GM13977 (cell line): ENCODE measurements around the gene PRUNE2.

Experiments used
- DNase-seq: peaks from one replicate; pipeline ENCODE4 v3.0.0; 2012; ENCODE audit warnings: low spot score
- in situ Hi-C: fragments of 300-500 bp; cut with MboI; formaldehyde crosslinking; loops from one replicate; pipeline ENCODE4 v1.12.0; 2022; ENCODE audit warnings: low sequenced_read_pairs, low pct_unique_long_range_greater_than_20kb, mixed read lengths, inconsistent platforms; ENCODE audit not compliant: unreplicated experiment
- TF ChIP-seq, protein P1 (sequence below): IDR thresholded peaks from 2 replicates; pipeline ENCODE4 v1.5.1; 2012; ENCODE audit warnings: mild to moderate bottlenecking, control low read depth; ENCODE audit not compliant: insufficient read depth; ENCODE audit errors: extremely low read depth, missing control alignments

The PRUNE2 gene

GRCh38 chr9:76800901-76801300, 105.0 kb downstream of the PRUNE2 start:
- in situ Hi-C loops, result loop anchor here (25.0 kb wide), 2 partner anchors 186 to 336 kb away; no protein-coding TSS in a partner anchor
- no peak for DNase-seq
- TF ChIP-seq, protein P1, sequence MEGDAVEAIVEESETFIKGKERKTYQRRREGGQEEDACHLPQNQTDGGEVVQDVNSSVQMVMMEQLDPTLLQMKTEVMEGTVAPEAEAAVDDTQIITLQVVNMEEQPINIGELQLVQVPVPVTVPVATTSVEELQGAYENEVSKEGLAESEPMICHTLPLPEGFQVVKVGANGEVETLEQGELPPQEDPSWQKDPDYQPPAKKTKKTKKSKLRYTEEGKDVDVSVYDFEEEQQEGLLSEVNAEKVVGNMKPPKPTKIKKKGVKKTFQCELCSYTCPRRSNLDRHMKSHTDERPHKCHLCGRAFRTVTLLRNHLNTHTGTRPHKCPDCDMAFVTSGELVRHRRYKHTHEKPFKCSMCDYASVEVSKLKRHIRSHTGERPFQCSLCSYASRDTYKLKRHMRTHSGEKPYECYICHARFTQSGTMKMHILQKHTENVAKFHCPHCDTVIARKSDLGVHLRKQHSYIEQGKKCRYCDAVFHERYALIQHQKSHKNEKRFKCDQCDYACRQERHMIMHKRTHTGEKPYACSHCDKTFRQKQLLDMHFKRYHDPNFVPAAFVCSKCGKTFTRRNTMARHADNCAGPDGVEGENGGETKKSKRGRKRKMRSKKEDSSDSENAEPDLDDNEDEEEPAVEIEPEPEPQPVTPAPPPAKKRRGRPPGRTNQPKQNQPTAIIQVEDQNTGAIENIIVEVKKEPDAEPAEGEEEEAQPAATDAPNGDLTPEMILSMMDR, result no peak

DNA sequence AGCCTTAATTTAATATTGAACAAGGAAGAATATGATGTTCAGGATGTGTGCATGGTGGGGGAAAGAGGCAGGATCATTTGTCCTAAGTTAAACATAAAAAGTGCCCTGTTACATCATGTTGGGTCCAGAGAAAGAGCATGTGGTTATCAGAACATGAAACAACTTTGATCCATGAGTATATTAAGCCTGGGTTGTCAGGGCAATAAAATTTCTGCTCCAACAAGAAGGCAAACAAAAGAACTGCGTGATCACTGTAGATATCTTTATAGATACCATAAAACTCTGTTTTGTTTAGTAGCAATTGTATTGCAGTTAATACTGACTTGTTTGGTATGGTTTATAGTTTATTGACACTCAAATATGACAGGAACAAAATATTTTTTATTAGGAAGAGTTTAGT, 106.4 kb downstream of the PRUNE2 start:
- TF ChIP-seq, protein P1, result no peak
- no peak for DNase-seq
- in situ Hi-C loops, result no loop called here

- peak; percentile 40 for DNase-seq
- in situ Hi-C loops, result no loop called here
- TF ChIP-seq, protein P1, result no peak
Measured at GRCh38 chr9:76798527-76798926, 107.4 kb downstream of the PRUNE2 start.

DNA sequence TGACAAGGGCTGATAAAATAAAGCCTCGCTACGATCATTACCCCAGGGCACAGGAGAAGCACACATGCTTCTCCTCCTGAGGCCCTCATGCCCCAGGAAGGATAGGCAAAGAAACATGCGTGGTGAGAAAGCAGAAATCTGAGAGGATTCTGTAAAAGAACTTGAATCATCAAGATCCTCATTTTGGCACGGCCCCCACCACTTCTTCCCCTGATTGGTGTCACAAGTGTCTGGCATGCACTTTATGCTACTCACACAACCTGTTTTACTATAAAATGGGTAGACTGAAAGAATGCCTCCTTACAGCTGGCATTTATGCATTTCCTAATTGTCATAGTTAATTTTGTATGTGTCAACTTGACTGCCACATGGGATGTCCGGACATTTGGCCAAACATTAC, 109.6 kb downstream of the PRUNE2 start:
- in situ Hi-C loops, result no loop called here
- DNase-seq, result no peak
- TF ChIP-seq, protein P1, result no peak

- no peak for DNase-seq
- in situ Hi-C loops, result no loop called here
- TF ChIP-seq, protein P1, result no peak
Measured at GRCh38 chr9:76793784-76794431, 112.0 kb downstream of the PRUNE2 start.

- TF ChIP-seq, protein P1, result no peak
- no peak for DNase-seq
- in situ Hi-C loops, result no loop called here
Measured at GRCh38 chr9:76789840-76790239, 116.1 kb downstream of the PRUNE2 start.
